K562 (cell line): Measurements from ENCODE around the gene IPO5. TPM values are rescaled to one million over a fixed set of nuclear protein-coding genes. Genes with fewer than 3 reads are reported as not detected.
"Not testable (repeated sequence)": the region's sequence is repeated elsewhere in the genome, so short reads cannot be mapped to it uniquely, and the experiment has no call there.

Source experiments
- ATAC-seq: fragments of 200-7000 bp; cut with Tn5 transposase; 3 replicates; pipeline ENCODE4 v1.9.1; 2020; ENCODE audit warnings: moderate library complexity
- BruUV-seq: library from RNA; stranded (reverse); fragments of 400-500 nt; replicated peaks from 2 replicates; lab custom pipeline; 2021; lab: Mats Ljungman, UMichigan
- CTCF ChIA-PET: fragments of 300-600 bp; formaldehyde crosslinking; extraction: SDS; loops from one replicate; lab custom pipeline; 2021; ENCODE audit warnings: low intra/inter-chr PET ratio; lab: Yijun Ruan, JAX
- POLR2A ChIA-PET: fragments of 300-600, 350-650 bp; sonication (Branson Sonifier 250); formaldehyde crosslinking; extraction: SDS; loops from one replicate; lab custom pipeline; 2021; ENCODE audit warnings: antibody characterized with exemption, inconsistent platforms; lab: Yijun Ruan, JAX
- DNase-seq, 4 experiments: peaks; one replicate each; pipeline versions ENCODE4 v3.0.0 to v3.0.0-alpha.2; 2011 to 2018; ENCODE audit warnings: low spot score in 3 of 4, mixed read lengths in 3 of 4; ENCODE audit errors: extremely low read depth in 1 of 4
- FAIRE-seq: peaks from 2 replicates; lab custom pipeline; 2011; peaks lifted over from hg19 to GRCh38; lab: Jason Lieb, UNC
- H2AFZ ChIP-seq: 2 replicates; pipeline ENCODE4 v1.6.0; 2011; ENCODE audit warnings: low read depth, low read length, control low read depth, inconsistent platforms
- H3K27ac ChIP-seq: fragments of 200-600 bp; 3 replicates; pipeline ENCODE4 v1.8.0; 2011; ENCODE audit warnings: low read depth, mild to moderate bottlenecking, control low read depth, inconsistent platforms, low read length, moderate library complexity, mixed read lengths; ENCODE audit errors: extremely low read depth
- H3K27me3 ChIP-seq, 2 experiments: fragments of 300-600 bp in 1 of 2; 2 replicates in 1 of 2; 3 replicates in 1 of 2; pipeline versions ENCODE4 v1.6.0 to v1.8.0; 2011; ENCODE audit warnings: inconsistent platforms in 2 of 2, low read length in 2 of 2, mild to moderate bottlenecking in 1 of 2, mixed read lengths in 1 of 2, moderate library complexity in 1 of 2; ENCODE audit not compliant: control insufficient read depth in 2 of 2, insufficient read depth in 2 of 2
- H3K36me3 ChIP-seq: fragments of 300-600 bp; 3 replicates; pipeline ENCODE4 v1.8.0; 2011; ENCODE audit warnings: mild to moderate bottlenecking, low read length, inconsistent platforms; ENCODE audit not compliant: control insufficient read depth, insufficient read depth
- H3K4me1 ChIP-seq, 2 experiments: fragments of 200-600 bp in 1 of 2; replicated peaks in 1 of 2; 2 replicates in 1 of 2; 3 replicates in 1 of 2; pipeline versions ENCODE4 v1.5.1 to v1.8.0; 2011; ENCODE audit warnings: inconsistent platforms in 2 of 2, low read length in 2 of 2, mild to moderate bottlenecking in 1 of 2, mixed read lengths in 1 of 2, moderate library complexity in 1 of 2; ENCODE audit not compliant: control insufficient read depth in 2 of 2, insufficient read depth in 2 of 2
- H3K4me2 ChIP-seq: 2 replicates; pipeline ENCODE4 v1.6.1; 2011; ENCODE audit warnings: low read length, control low read depth, inconsistent platforms, mixed read lengths; ENCODE audit not compliant: insufficient read depth
- H3K4me3 ChIP-seq: fragments of 200-600 bp; sonication (generic), shearing (Covaris generic); 2 replicates; pipeline ENCODE4 v1.5.1; 2016; ENCODE audit warnings: control low read depth, inconsistent platforms
- H3K79me2 ChIP-seq: fragments of 200-600 bp; 3 replicates; pipeline ENCODE4 v1.8.0; 2011; ENCODE audit warnings: low read length, inconsistent platforms; ENCODE audit not compliant: control insufficient read depth, insufficient read depth
- H3K9ac ChIP-seq, 2 experiments: 2 replicates each; pipeline versions ENCODE4 v1.6.0 to v1.6.1; 2011; ENCODE audit warnings: low read depth in 2 of 2, low read length in 2 of 2, control low read depth in 1 of 2, inconsistent platforms in 1 of 2, mild to moderate bottlenecking in 1 of 2, mixed read lengths in 1 of 2; ENCODE audit not compliant: insufficient read depth in 1 of 2
- H3K9me1 ChIP-seq: one replicate; pipeline ENCODE4 v1.6.0; 2011; ENCODE audit warnings: inconsistent platforms, mild to moderate bottlenecking, low read length, moderate library complexity; ENCODE audit not compliant: control insufficient read depth, insufficient read depth
- H3K9me3 ChIP-seq: replicated peaks from 2 replicates; pipeline ENCODE4 v1.5.1; 2011; ENCODE audit warnings: low read depth, low read length, inconsistent platforms; ENCODE audit not compliant: control insufficient read depth, insufficient read depth
- H4K20me1 ChIP-seq: replicated peaks from 2 replicates; pipeline ENCODE4 v1.6.1; 2011; ENCODE audit warnings: low read length, inconsistent platforms, mixed read lengths; ENCODE audit not compliant: control insufficient read depth, insufficient read depth
- CBX5 ChIP-seq: IDR thresholded peaks from 2 replicates; pipeline ENCODE4 v1.6.1; 2014; ENCODE audit warnings: low read depth, borderline replicate concordance
- FOS ChIP-seq: IDR thresholded peaks from 3 replicates; pipeline ENCODE4 v1.6.1; 2011; ENCODE audit not compliant: insufficient read length; ENCODE audit errors: extremely low read depth
- HDAC8 ChIP-seq: fragments of 450-650 bp; IDR thresholded peaks from 2 replicates; pipeline ENCODE4 v1.6.1; 2016; ENCODE audit warnings: mild to moderate bottlenecking, missing genetic modification characterization, moderate library complexity, missing compliant biosample characterization
- HNRNPL ChIP-seq: fragments of 200-400 bp; formaldehyde crosslinking; IDR thresholded peaks from 2 replicates; pipeline ENCODE4 v1.6.1; 2017; ENCODE audit warnings: low read depth, mild to moderate bottlenecking, low read length
- JUND ChIP-seq, 2 experiments: IDR thresholded peaks; 2 replicates in 1 of 2; 3 replicates in 1 of 2; pipeline ENCODE4 v1.6.1; 2011; ENCODE audit warnings: borderline replicate concordance in 2 of 2, low read depth in 2 of 2, low read length in 2 of 2, improper control_type of control experiment in 1 of 2, missing biosample characterization in 1 of 2, missing genetic modification characterization in 1 of 2, missing genetic modification reagents in 1 of 2
- KLF13 ChIP-seq: fragments of 450-650 bp; IDR thresholded peaks from 2 replicates; pipeline ENCODE4 v1.6.1; 2016; ENCODE audit warnings: missing genetic modification characterization, low read depth, mild to moderate bottlenecking, missing compliant biosample characterization, moderate library complexity, borderline replicate concordance
- NCOR1 ChIP-seq: fragments of 450-650 bp; IDR thresholded peaks from 2 replicates; pipeline ENCODE4 v1.6.1; 2016; ENCODE audit warnings: mild to moderate bottlenecking, moderate library complexity
- NR2C1 ChIP-seq, 2 experiments: fragments of 450-650 bp; IDR thresholded peaks; 2 replicates each; pipeline ENCODE4 v1.6.1; 2017; ENCODE audit warnings: mild to moderate bottlenecking in 2 of 2, antibody characterized with exemption in 1 of 2, inconsistent platforms in 1 of 2, missing compliant biosample characterization in 1 of 2, missing genetic modification characterization in 1 of 2
- PTBP1 ChIP-seq: fragments of 200-400 bp; formaldehyde crosslinking; IDR thresholded peaks from 2 replicates; pipeline ENCODE4 v1.6.1; 2017; ENCODE audit warnings: low read depth, low read length
- SIN3A ChIP-seq, 2 experiments: fragments of 150-350 bp in 1 of 2; IDR thresholded peaks; 2 replicates each; pipeline ENCODE4 v1.6.1; 2011 to 2016; ENCODE audit warnings: borderline replicate concordance in 2 of 2, low read depth in 2 of 2, low read length in 2 of 2, mild to moderate bottlenecking in 2 of 2, moderate library complexity in 2 of 2; ENCODE audit not compliant: control insufficient read depth in 1 of 2
- TRIM28 ChIP-seq: fragments of 450-650 bp; IDR thresholded peaks from 2 replicates; pipeline ENCODE4 v1.6.1; 2017
- ZFX ChIP-seq: sonication (generic); formaldehyde crosslinking; IDR thresholded peaks from 2 replicates; pipeline ENCODE4 v1.8.0; 2022; ENCODE audit warnings: mild to moderate bottlenecking, missing genetic modification reagents, moderate library complexity
- ZNF175 ChIP-seq: fragments of 200-800 bp; sonication (Bioruptor generic); IDR thresholded peaks from 2 replicates; pipeline ENCODE4 v1.6.1; 2016; ENCODE audit warnings: low read depth, mild to moderate bottlenecking, missing genetic modification characterization, missing compliant biosample characterization
- ZNF212 ChIP-seq: fragments of 450-650 bp; formaldehyde crosslinking; IDR thresholded peaks from 2 replicates; pipeline ENCODE4 v1.4.0; 2020; ENCODE audit warnings: mild to moderate bottlenecking
- ZNF764 ChIP-seq: fragments of 250-450 bp; sonication (Bioruptor Pico); IDR thresholded peaks from 2 replicates; pipeline ENCODE4 v1.4.0; 2020; ENCODE audit warnings: low read depth, mild to moderate bottlenecking, moderate library complexity
- WGBS: fragments of 100-300 bp; shearing (Covaris generic); methylation state at CpG from one replicate; pipeline ENCODE4 v1.1.6; 2016; ENCODE audit warnings: low coverage, mixed read lengths; ENCODE audit not compliant: insufficient coverage; ENCODE audit errors: missing lambda C conversion rate; 5-methylcytosine and 5-hydroxymethylcytosine counted together
- in situ Hi-C: fragments of 300-500 bp; cut with MboI; formaldehyde crosslinking; loops from 4 replicates; pipeline ENCODE4 v1.15.0; 2018; ENCODE audit warnings: inconsistent platforms, mixed read lengths
- intact Hi-C: fragments of 100-400 bp; cut with micrococcal nuclease; formaldehyde crosslinking; loops from 2 replicates; pipeline ENCODE4 v1.14.2; 2022
- polyA plus RNA-seq, 8 experiments: library from polyadenylated mRNA; depleted of rRNA in 4 of 8; stranded (reverse) in 5 of 8; unstranded in 3 of 8; fragments of >200 nt; fragmentation: Nextera tagmentation in 2 of 8; fragmentation: Illumina TruSeq in 1 of 8; extraction: Ambion mirVana in 2 of 8; extraction: Trizol in 1 of 8; gene quantifications; 2 replicates each; pipeline versions ENCODE4 v1.2.1 to v1.2.3, GENCODE V29; 2011 to 2014; ENCODE audit warnings: inconsistent platforms in 1 of 8, missing spikeins in 1 of 8
- total RNA-seq, 7 experiments: library from RNA; depleted of rRNA in 6 of 7; stranded (reverse); fragments of >200 nt in 6 of 7; fragmentation: Illumina TruSeq in 2 of 7; extraction: Trizol in 2 of 7; gene quantifications; 2 replicates each; pipeline versions ENCODE4 v1.2.1 to v1.2.3, GENCODE V29; 2011 to 2021; ENCODE audit warnings: low replicate concordance in 1 of 7

Gene IPO5
- total and polyA plus RNA-seq, 9 of the 15 experiments (the other 6 are each of a cell fraction or from before 2014, with no cell fraction given): 45.8 to 206 (median 134) TPM

DNA sequence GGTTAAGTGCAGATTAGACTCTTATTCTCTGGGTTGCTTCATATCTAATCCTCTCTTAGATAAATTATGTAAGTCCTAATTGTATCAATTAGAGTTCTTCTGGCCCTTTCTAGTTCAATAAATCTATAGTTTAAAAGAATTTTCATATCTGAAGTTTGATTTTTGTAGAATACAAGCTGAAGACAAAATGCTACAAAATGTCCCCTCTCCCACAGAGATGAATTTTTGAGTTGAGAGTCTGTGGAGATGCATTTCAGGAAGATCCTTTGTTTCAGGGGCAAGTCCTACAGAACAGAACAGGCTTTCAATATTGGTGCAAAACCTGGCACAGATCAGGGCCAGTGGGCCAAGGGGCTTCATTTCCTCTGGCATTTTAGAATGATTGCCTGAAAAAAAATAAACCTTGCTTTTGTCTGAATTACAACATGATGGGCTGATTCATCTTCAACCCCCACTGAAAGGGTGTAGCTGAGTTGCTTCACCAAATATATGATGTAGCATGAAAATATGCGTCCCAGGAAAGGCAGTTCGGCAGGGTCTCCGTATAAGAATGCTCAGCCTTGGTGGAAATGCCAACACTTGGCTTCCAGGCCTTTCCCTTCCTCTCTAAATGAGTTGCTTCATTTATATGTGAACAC lies 6.4 kb upstream of the IPO5 start (continued):
- TF ChIP-seq SIN3A (IDR thresholded peaks at IDR 0.05; ENCODE audit: borderline replicate concordance in 2 of 2, control insufficient read depth in 1 of 2, low read depth in 2 of 2, low read length in 2 of 2): no peak
- TF ChIP-seq ZFX (CRISPR knock-in tag): no peak

DNA sequence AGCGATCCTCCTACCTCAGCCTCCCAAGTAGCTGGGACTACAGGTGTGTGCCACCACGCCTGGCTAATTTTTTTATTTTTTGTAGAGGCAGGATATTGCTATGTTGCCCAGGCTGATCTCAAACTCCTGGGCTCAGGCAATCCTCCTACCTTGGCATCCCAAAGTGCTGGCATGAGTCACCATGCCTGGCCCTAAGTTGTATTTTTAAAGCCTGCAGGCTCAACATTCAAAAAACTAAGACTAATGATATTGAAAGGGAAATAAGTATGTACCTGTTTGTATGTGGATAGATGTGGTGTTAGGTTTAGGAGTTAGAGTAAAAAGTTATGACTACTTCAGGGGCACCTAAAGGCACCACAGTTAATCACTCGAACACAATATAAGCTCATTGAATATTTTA lies 5.4 kb upstream of the IPO5 start:
- H3K9ac ChIP-seq: no peak overlapping the region
- 0% methylated on average over 3 of the region's 3 CpGs for WGBS
- H3K4me3 ChIP-seq: no peak overlapping the region
- TF ChIP-seq ZNF175 (CRISPR knock-in tag): no peak
- TF ChIP-seq HNRNPL: no peak
- no peak for TF ChIP-seq ZNF212 (CRISPR knock-in tag)
- no peak for TF ChIP-seq JUND (IDR thresholded peaks at IDR 0.05; ENCODE audit: borderline replicate concordance, low read depth, low read length)
- TF ChIP-seq JUND (tag; IDR thresholded peaks at IDR 0.05; ENCODE audit: borderline replicate concordance, low read depth, low read length): no peak
- TF ChIP-seq CBX5: no peak
- no peak for TF ChIP-seq PTBP1
- TF ChIP-seq ZNF764 (CRISPR knock-in tag): no peak
- TF ChIP-seq ZFX (CRISPR knock-in tag): no peak
- no peak for TF ChIP-seq HDAC8
- no peak for TF ChIP-seq TRIM28
- no peak for TF ChIP-seq FOS
- TF ChIP-seq KLF13: no peak
- TF ChIP-seq NCOR1: no peak
- TF ChIP-seq NR2C1 (IDR thresholded peaks at IDR 0.05): no peak
- no peak for TF ChIP-seq NR2C1 (tag; IDR thresholded peaks at IDR 0.05)
- CTCF ChIA-PET: no interaction called here
- no peak for FAIRE-seq
- H3K79me2 ChIP-seq: no peaks in the 10 kb centered on the region
- no peak for DNase-seq
- no peak overlapping the region for H2AFZ ChIP-seq
- no TSS peak for BruUV-seq
- no peak for ATAC-seq
- no peaks in the 10 kb centered on the region for H3K9me1 ChIP-seq
- POLR2A ChIA-PET: no interaction called here
- H3K27me3 ChIP-seq: no peaks in the 10 kb centered on the region
- H3K9me3 ChIP-seq: no peaks in the 10 kb centered on the region
- no peak overlapping the region for H3K4me2 ChIP-seq
- no peaks in the 10 kb centered on the region for H4K20me1 ChIP-seq
- H3K4me1 ChIP-seq: no peaks in the 10 kb centered on the region
- intact Hi-C loops (no loop called here), in situ Hi-C loops (no loop called here)
- no peaks in the 10 kb centered on the region for H3K36me3 ChIP-seq
- H3K27ac ChIP-seq: no peak overlapping the region

DNA sequence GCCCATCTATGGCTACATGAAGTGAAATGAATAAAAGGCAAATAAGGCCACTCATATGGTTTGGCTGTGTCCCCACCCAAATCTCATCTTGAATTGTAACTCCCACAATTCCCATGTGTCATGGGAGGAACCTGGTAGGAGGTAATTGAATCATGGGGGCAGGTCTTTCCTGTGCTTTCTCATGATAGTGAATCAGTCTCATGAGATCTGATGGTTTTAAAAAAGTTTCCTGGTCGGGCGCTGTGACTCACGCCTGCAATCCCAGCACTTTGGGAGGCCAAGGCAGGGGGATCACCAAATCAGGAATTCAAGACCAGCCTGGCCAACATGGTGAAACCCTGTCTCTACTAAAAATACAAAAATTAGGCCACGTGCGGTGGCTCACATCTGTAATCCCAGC lies 4.2 kb upstream of the IPO5 start:
- POLR2A ChIA-PET, ATAC-seq, H2AFZ ChIP-seq, intact Hi-C loops, H3K27me3 ChIP-seq, H3K9me3 ChIP-seq, H3K4me1 ChIP-seq, H3K9me1 ChIP-seq, BruUV-seq, in situ Hi-C loops, H3K27ac ChIP-seq, H3K4me3 ChIP-seq, CTCF ChIA-PET, DNase-seq, H3K36me3 ChIP-seq, H3K79me2 ChIP-seq, FAIRE-seq, H3K9ac ChIP-seq, H3K4me2 ChIP-seq, H4K20me1 ChIP-seq: not testable (repeated sequence)
- WGBS: 10% methylated on average over 2 of the region's 5 CpGs
